ENCODE measurements around the gene PACS2.

DNA sequence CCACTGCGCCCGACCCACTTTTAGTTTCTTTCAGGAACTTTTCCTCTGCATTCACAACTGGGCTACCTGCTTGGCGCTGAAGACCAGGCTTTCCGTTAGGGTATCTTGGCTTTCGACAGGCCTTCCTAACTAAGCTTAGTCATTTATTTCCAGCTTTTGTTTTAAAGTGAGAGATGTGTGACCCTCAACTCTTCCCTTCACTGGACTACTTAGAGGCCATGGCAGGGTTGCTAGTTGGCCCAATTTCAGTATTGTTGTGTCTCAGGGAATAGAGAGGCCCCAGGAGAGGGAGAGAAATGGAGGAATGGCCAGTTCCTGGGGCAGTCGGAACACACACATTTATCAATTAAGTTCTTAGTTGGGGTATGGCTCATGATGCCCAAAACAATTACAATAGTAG lies 115.5 kb downstream of the PACS2 start:
- TF ChIP-seq POLR2A (IDR thresholded peaks at IDR 0.05) = no peak
- TF ChIP-seq, protein P1, sequence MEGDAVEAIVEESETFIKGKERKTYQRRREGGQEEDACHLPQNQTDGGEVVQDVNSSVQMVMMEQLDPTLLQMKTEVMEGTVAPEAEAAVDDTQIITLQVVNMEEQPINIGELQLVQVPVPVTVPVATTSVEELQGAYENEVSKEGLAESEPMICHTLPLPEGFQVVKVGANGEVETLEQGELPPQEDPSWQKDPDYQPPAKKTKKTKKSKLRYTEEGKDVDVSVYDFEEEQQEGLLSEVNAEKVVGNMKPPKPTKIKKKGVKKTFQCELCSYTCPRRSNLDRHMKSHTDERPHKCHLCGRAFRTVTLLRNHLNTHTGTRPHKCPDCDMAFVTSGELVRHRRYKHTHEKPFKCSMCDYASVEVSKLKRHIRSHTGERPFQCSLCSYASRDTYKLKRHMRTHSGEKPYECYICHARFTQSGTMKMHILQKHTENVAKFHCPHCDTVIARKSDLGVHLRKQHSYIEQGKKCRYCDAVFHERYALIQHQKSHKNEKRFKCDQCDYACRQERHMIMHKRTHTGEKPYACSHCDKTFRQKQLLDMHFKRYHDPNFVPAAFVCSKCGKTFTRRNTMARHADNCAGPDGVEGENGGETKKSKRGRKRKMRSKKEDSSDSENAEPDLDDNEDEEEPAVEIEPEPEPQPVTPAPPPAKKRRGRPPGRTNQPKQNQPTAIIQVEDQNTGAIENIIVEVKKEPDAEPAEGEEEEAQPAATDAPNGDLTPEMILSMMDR (IDR thresholded peaks at IDR 0.05) = no peak

Data from prostate gland (tissue), 2 donors.